ENCODE data around the gene PRR19.

PRR19 gene

DNA sequence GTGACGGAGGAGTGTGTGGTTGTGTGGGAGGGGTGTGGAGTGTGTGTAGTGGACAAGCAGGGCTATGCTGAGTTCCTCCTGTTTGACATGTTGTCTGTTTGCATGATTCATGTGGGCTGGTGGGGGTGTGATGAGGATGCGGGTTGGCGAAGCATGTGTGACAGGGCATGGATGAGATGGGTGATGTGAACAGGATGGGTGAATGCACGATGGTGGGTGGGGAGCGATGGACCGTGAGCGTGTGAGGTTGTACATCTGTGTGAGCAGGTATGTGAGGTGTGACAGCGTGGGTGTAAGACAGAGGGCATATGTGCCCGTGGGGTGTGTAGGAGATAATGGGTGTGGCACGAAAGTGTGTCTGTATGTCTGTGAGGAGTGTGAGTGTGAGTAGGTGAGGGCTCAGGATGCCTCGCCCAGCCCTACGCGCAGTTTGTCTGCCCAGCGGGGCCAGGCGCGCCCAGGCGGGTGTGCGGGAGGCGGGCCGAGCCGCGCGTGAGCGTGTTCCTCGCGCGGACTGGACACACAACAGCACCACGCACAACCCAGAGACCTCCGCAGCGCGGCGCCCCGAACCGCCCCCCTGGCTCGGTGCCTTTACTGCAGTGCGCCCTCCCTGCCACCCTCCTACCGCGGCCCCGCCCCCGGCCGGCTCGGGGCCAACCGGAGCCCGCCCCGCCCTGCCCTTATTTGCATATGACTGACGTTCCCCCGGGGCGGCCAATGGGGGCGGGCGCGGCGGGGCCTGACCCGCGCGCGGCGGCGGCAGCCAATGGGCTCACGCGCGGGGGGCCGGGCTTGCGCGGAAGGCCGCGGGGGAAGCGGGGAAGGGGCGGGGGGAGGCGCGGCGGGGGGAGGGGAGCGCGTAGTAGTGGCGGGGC is 18.5 kb upstream of the PRR19 start:
- DNase-seq (ENCODE audit: low read depth): peak; percentile 94

GRCh38 chr19:42284066-42284501 is 17.8 kb upstream of the PRR19 start:
- DNase-seq (ENCODE audit: low read depth): peak; percentile 82

- DNase-seq (ENCODE audit: low read depth): no peak
These were observed 17.2 kb upstream of the PRR19 start for GRCh38 chr19:42284591-42285341.

- no peak for DNase-seq (ENCODE audit: low read depth)
These were observed 16.4 kb upstream of the PRR19 start for GRCh38 chr19:42285541-42285941.

GRCh38 chr19:42285988-42286348 is 16.0 kb upstream of the PRR19 start:
- no peak for DNase-seq (ENCODE audit: low read depth)

DNA sequence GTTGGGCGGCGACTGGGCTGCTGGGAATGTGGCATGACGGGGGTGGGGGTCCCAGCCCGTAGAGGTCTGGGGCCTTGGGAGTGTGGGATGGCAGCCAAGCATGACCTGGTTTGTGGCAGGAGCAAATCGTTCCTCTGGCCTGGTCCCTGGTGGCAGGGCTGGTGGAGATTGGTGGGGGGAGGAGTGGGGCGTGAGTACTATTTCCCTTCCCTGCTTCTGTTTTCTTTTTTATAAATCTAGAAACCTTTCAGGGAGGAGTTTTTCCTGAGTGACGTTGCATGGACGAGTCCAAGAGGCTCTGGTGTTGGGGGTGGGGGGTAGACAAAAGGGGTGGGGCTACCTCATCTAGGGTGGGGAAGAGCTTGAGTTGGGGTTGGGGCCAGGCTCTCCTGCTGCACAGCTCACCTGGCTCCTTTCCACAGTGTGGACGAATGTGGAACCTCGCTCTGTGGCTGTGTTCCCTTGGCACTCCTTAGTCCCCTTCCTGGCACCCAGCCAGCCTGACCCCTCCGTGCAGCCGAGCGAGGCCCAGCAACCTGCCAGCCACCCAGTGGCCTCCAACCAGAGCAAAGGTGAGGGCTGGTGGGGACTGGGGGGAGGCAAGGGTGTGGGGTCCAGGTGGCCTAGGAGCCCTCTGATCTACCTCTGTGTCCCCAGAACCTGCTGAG is 15.4 kb upstream of the PRR19 start:
- DNase-seq (ENCODE audit: low read depth): no peak

- no peak for DNase-seq (ENCODE audit: low read depth)
These were observed 14.7 kb upstream of the PRR19 start for GRCh38 chr19:42287017-42287826.

DNA sequence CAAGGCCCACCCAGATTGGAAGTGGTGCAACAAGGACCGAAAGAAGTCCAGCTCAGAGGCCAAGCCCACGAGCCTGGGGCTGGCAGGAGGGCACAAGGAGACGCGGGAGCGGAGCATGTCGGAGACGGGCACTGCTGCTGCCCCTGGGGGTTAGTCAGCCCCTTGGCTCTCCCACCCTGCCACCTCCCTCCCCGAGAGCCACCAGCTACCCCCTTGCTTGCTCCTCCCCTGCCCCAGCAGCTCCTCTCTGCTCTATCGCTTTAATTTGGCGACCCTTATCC is 14.2 kb upstream of the PRR19 start:
- no peak for DNase-seq (ENCODE audit: low read depth)

- no peak for DNase-seq (ENCODE audit: low read depth)
These were observed 13.5 kb upstream of the PRR19 start for GRCh38 chr19:42288387-42288786.

DNA sequence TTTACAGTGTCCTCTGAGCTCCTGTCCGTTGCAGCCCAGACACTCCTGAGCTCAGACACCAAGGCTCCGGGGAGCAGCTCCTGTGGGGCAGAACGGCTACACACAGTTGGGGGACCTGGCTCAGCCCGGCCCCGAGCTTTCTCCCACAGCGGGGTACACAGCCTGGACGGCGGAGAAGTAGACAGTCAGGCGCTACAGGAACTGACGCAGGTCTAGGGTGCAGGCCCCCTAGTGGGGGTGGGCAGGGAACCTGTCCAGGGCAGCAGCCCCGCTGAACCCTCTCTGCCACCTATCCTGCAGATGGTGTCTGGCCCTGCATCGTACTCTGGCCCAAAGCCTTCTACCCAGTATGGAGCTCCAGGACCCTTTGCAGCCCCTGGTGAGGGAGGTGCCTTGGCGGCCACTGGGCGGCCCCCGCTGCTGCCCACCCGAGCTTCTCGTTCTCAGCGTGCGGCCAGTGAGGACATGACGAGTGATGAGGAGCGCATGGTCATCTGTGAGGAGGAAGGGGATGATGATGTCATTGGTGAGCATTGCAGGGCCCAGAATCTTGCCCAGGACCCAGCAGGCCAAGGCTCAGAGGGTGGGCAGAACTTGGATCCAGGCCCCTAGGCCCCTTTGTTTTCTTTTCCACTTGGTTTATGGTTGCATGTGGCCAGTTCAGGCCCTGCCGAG is 12.9 kb upstream of the PRR19 start:
- DNase-seq (ENCODE audit: low read depth): no peak

DNA sequence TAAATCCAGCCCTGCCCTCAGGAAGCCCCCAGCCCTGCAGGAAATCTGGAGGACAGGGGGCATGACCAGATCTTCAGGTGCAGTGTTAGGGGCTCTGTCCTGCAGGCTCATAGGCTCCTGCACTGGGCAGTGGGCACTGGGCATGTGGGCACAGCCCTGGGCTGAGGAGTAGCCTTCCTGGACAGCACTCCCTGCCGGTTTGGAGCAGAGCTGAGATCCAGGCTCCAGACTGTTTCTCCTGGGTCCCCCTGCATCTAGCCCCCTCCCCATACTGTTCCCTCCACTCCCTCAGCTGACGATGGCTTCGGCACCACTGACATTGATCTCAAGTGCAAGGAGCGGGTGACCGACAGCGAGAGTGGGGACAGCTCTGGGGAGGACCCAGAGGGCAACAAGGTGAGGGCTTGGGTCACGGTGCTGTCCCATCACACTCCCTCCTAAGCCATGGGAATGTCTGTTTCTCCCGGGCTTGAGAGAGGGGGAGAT is 12.3 kb upstream of the PRR19 start:
- no peak for DNase-seq (ENCODE audit: low read depth)

- no peak for DNase-seq (ENCODE audit: low read depth)
These were observed 11.8 kb upstream of the PRR19 start for GRCh38 chr19:42290136-42290522.

- DNase-seq (ENCODE audit: low read depth): no peak
These were observed 11.2 kb upstream of the PRR19 start for GRCh38 chr19:42290523-42291434.

GRCh38 chr19:42291435-42291810 is 10.5 kb upstream of the PRR19 start:
- no peak for DNase-seq (ENCODE audit: low read depth)

GRCh38 chr19:42292042-42292960 is 9.6 kb upstream of the PRR19 start:
- no peak for DNase-seq (ENCODE audit: low read depth)

DNA sequence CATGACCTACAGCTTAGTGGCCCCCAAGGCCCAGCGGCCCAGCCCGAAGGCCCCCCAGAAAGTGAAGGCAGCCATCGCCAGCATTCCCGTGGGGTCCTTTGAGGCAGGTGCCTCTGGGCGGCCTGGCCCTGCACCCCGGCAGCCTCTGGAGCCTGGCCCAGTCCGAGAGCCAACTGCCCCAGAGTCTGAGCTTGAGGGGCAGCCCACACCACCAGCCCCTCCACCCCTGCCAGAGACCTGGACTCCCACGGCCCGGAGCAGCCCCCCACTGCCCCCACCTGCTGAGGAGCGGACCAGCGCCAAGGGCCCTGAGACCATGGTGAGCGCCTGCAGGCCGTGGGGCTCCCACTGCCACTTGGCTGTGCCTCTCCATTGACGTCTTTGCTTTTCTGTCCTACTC is 9.0 kb upstream of the PRR19 start:
- DNase-seq (ENCODE audit: low read depth): no peak

GRCh38 chr19:42293540-42293939 is 8.4 kb upstream of the PRR19 start:
- DNase-seq (ENCODE audit: low read depth): no peak

DNA sequence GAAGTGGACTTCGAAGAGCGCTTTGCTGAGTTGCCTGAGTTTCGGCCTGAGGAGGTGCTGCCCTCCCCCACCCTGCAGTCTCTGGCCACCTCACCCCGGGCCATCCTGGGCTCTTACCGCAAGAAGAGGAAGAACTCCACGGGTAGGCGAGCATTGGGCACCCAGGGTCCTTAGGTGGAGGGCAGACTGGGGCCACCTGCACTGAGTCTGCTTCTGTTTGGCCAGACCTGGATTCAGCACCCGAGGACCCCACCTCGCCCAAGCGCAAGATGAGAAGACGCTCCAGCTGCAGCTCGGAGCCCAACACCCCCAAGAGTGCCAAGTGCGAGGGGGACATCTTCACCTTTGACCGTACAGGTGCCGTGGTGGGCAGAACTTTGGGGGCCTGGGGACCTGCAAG is 8.0 kb upstream of the PRR19 start:
- no peak for DNase-seq (ENCODE audit: low read depth)

DNA sequence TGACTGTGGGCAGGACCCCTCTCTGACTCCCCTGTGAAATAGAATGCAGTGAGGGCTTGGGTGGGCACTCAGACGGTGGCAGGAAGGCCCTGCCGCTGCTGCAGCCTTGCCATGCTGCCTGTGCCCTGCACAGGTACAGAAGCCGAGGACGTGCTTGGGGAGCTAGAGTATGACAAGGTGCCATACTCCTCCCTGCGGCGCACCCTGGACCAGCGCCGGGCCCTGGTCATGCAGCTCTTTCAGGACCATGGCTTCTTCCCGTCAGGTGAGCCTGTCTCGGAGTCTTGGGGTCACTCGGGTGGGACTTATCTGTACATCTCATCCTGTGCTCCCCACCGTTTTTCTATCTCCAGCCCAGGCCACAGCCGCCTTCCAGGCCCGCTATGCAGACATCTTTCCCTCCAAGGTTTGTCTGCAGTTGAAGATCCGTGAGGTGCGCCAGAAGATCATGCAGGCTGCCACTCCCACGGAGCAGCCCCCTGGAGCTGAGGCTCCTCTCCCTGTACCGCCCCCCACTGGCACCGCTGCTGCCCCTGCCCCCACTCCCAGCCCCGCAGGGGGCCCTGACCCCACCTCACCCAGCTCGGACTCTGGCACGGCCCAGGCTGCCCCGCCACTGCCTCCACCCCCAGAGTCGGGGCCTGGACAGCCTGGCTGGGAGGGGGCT is 7.3 kb upstream of the PRR19 start:
- DNase-seq (ENCODE audit: low read depth): no peak

All from activated T-cell treated with anti-CD3 and anti-CD28 coated beads for 24 hours (primary cell).